GM18526 (cell line): Measurements from ENCODE around the gene AHR.

ENCODE experiments used
- POLR2A ChIP-seq: IDR thresholded peaks from 3 replicates; pipeline ENCODE4 v1.6.1; 2011; ENCODE audit not compliant: insufficient read length; ENCODE audit errors: extremely low read depth

The AHR gene

GRCh38 chr7:17384400-17384799 lies 85.9 kb downstream of the AHR start:
- TF ChIP-seq POLR2A, result no peak

DNA sequence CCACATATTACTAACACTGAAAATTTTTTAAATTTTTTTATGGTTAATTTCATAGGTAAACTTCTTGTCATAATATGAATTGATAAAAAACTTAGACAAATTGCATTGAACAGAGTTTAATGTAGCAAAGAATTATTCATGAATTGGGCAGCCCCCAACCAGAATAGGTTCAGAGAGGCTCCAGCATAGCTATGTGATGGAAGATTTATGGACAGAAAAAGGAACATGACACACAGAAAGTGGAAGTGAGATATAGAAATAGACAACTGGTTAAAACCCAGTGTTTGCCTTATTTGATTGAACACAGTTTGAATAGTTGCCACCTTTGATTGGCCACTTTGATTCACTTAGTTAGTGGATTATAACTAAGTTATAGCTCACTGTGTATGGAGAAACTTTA lies 87.2 kb downstream of the AHR start:
- TF ChIP-seq POLR2A, result no peak

DNA sequence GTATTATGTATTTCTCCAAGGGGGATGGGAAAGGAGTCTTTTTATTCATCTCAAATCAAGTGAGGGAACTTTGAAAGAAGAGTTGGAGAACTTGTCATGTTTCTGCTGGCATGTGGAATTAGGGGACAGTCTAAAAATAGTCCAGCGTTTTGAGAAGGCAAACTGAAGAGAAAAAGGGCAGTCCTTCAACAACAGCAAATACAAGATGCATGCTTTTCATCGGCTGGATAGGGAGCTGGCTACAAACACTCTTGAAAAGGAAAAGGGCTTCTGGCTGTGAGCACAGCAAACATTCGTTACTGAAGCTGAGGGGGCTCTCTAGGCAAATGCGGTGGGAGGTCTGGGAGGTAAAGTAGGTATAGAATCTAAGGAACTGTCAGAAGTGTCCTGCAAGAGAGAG lies 91.9 kb downstream of the AHR start:
- no peak for TF ChIP-seq POLR2A

- no peak for TF ChIP-seq POLR2A
Measured at GRCh38 chr7:17391366-17391765, 92.9 kb downstream of the AHR start.

DNA sequence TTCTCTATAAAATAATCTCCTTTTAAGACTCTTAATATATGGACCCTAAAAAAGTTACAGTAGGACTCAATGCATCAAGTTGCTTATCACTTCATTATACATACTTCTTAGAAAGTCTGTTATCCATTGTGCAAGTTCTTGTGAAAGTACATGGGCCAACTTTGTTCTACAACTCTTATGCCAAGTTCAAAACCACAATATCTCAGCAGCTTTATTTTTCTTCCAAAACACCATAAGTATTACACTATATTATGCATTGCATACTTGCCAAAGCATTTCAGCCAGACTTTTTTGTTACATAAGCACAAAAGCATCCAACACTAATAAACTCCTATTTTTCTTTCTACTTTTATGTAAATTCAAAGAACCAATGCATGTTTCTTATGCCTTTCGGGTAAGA lies 94.4 kb downstream of the AHR start:
- TF ChIP-seq POLR2A, result no peak
